GM12878 (cell line): ENCODE results near the gene SKAP1. TPM values are rescaled to one million over a fixed set of nuclear protein-coding genes. Genes with fewer than 3 reads are reported as not detected.

Experiments
- ATAC-seq: fragments of 200-7000 bp; cut with Tn5 transposase; 3 replicates; pipeline ENCODE4 v1.9.1; 2020; ENCODE audit warnings: mild to moderate bottlenecking, moderate library complexity
- BruUV-seq: library from RNA; stranded (reverse); fragments of 400-500 nt; replicated peaks from 2 replicates; lab custom pipeline; 2021; lab: Mats Ljungman, UMichigan
- CTCF ChIA-PET: fragments of 300-600 bp; sonication (Branson Sonifier 250); formaldehyde crosslinking; extraction: SDS; loops from one replicate; lab custom pipeline; 2021; ENCODE audit warnings: inconsistent platforms; lab: Yijun Ruan, JAX
- POLR2A ChIA-PET: fragments of 350-600 bp; formaldehyde crosslinking; extraction: SDS; loops from one replicate; lab custom pipeline; 2021; ENCODE audit warnings: inconsistent platforms; lab: Charles Lee
- RAD21 ChIA-PET: fragments of 300-600 bp; sonication (Branson Sonifier 250); formaldehyde crosslinking; loops from one replicate; lab custom pipeline; 2023; ENCODE audit warnings: antibody characterized with exemption; ENCODE audit not compliant: unreplicated experiment; lab: Charles Lee
- SMC1A ChIA-PET: fragments of 300-600 bp; sonication (Branson Sonifier 250); formaldehyde crosslinking; loops from one replicate; lab custom pipeline; 2023; ENCODE audit not compliant: unreplicated experiment, uncharacterized antibody; lab: Charles Lee
- DNase-seq: peaks from one replicate; pipeline ENCODE4 v3.0.0-alpha.2; 2011; ENCODE audit warnings: low read depth, low spot score
- FAIRE-seq: peaks from 3 replicates; lab custom pipeline; 2011; peaks lifted over from hg19 to GRCh38; lab: Jason Lieb, UNC
- H2AFZ ChIP-seq: 2 replicates; pipeline ENCODE4 v1.6.0; 2011; ENCODE audit warnings: low read depth, low read length, control low read depth; ENCODE audit not compliant: control insufficient read depth
- H3K27ac ChIP-seq: 2 replicates; pipeline ENCODE4 v1.5.1; 2011; ENCODE audit warnings: control low read depth; ENCODE audit not compliant: control insufficient read depth, insufficient read depth
- H3K27me3 ChIP-seq, 2 experiments: replicated peaks in 1 of 2; 2 replicates each; pipeline versions ENCODE4 v1.6.0 to v1.6.1; 2011; ENCODE audit warnings: low read length in 1 of 2; ENCODE audit not compliant: control insufficient read depth in 2 of 2, insufficient read depth in 2 of 2
- H3K36me3 ChIP-seq, 2 experiments: 2 replicates each; pipeline ENCODE4 v1.5.1; 2011; ENCODE audit warnings: low read length in 1 of 2; ENCODE audit not compliant: control insufficient read depth in 2 of 2, insufficient read depth in 2 of 2
- H3K4me1 ChIP-seq: 2 replicates; pipeline ENCODE4 v1.6.1; 2011; ENCODE audit warnings: mild to moderate bottlenecking, low read length, moderate library complexity, mixed read lengths; ENCODE audit not compliant: control insufficient read depth, insufficient read depth
- H3K4me2 ChIP-seq: 2 replicates; pipeline ENCODE4 v1.6.0; 2011; ENCODE audit warnings: control low read depth; ENCODE audit not compliant: control insufficient read depth, insufficient read depth
- H3K4me3 ChIP-seq: fragments of 200-600 bp; sonication (generic); 2 replicates; pipeline ENCODE4 v1.5.1; 2016
- H3K79me2 ChIP-seq: 2 replicates; pipeline ENCODE4 v1.6.0; 2011; ENCODE audit warnings: low read length; ENCODE audit not compliant: control insufficient read depth, insufficient read depth
- H3K9ac ChIP-seq: 2 replicates; pipeline ENCODE4 v1.8.0; 2011; ENCODE audit warnings: low read length, control low read depth, mixed read lengths; ENCODE audit not compliant: control insufficient read depth, insufficient read depth
- H3K9me3 ChIP-seq: replicated peaks from 3 replicates; pipeline ENCODE4 v1.5.1; 2011; ENCODE audit warnings: mild to moderate bottlenecking, low read length; ENCODE audit not compliant: control insufficient read depth, insufficient read depth
- H4K20me1 ChIP-seq: 2 replicates; pipeline ENCODE4 v1.6.0; 2011; ENCODE audit not compliant: control insufficient read depth, insufficient read depth
- BRCA1 ChIP-seq: IDR thresholded peaks from 2 replicates; pipeline ENCODE4 v1.6.1; 2011; ENCODE audit warnings: low read depth, low read length, improper control_type of control experiment
- JUNB ChIP-seq: IDR thresholded peaks from 2 replicates; pipeline ENCODE4 v1.6.1; 2016; ENCODE audit warnings: antibody characterized with exemption, mild to moderate bottlenecking
- MYB ChIP-seq: fragments of 150-350 bp; IDR thresholded peaks from 2 replicates; pipeline ENCODE4 v1.6.1; 2014; ENCODE audit warnings: mild to moderate bottlenecking, low read depth, low read length, borderline replicate concordance
- RUNX3 ChIP-seq: IDR thresholded peaks from 2 replicates; pipeline ENCODE4 v1.6.1; 2012; ENCODE audit warnings: low read length, inconsistent platforms
- SUZ12 ChIP-seq: fragments of 200-600 bp; sonication (generic); IDR thresholded peaks from one replicate; pipeline ENCODE4 v1.6.1; 2018; ENCODE audit warnings: antibody characterized with exemption, mild to moderate bottlenecking; ENCODE audit not compliant: unreplicated experiment
- in situ Hi-C: fragments of 300-500 bp; cut with MboI; formaldehyde crosslinking; loops from 9 replicates; pipeline ENCODE4 v1.14.3; 2018; ENCODE audit warnings: mixed read lengths
- intact Hi-C: fragments of 100-400 bp; cut with micrococcal nuclease; formaldehyde crosslinking; loops from one replicate; pipeline ENCODE4 v1.14.2; 2022; ENCODE audit not compliant: unreplicated experiment
- polyA plus RNA-seq, 11 experiments: library from polyadenylated mRNA; depleted of rRNA in 4 of 11; unstranded in 6 of 11; stranded (reverse) in 5 of 11; fragments of >200 nt; fragmentation: Nextera tagmentation in 4 of 11; fragmentation: Illumina TruSeq in 1 of 11; extraction: Ambion mirVana in 4 of 11; extraction: Trizol in 1 of 11; gene quantifications; 1 replicate in 1 of 11; 2 replicates in 10 of 11; pipeline versions ENCODE4 v1.2.1 to v1.2.3, GENCODE V29; 2011 to 2016; ENCODE audit warnings: inconsistent platforms in 2 of 11, missing spikeins in 2 of 11, low read depth in 1 of 11
- total RNA-seq, 4 experiments: library from RNA; depleted of rRNA in 3 of 4; stranded (reverse); fragments of >200 nt in 3 of 4; fragmentation: Illumina TruSeq in 1 of 4; extraction: Trizol in 1 of 4; gene quantifications; 2 replicates each; pipeline versions ENCODE4 v1.2.1 to v1.2.3, GENCODE V29; 2013 to 2021
- TF ChIP-seq, protein P1 (sequence below): fragments of 450-650 bp; IDR thresholded peaks from 2 replicates; pipeline ENCODE4 v1.6.1; 2017; ENCODE audit warnings: mild to moderate bottlenecking
- TF ChIP-seq, protein P2 (sequence below): fragments of 450-650 bp; IDR thresholded peaks from 2 replicates; pipeline ENCODE4 v1.6.1; 2014; ENCODE audit warnings: mild to moderate bottlenecking
- TF ChIP-seq, protein P3 (sequence below): fragments of 450-650 bp; IDR thresholded peaks from 2 replicates; pipeline ENCODE4 v1.6.1; 2016; ENCODE audit warnings: mild to moderate bottlenecking

The SKAP1 gene
- total and polyA plus RNA-seq, 10 of the 15 experiments (the other 5 are each of a cell fraction or from before 2014, with no cell fraction given) = 17.1 to 97.6 (median 35.9) TPM

DNA sequence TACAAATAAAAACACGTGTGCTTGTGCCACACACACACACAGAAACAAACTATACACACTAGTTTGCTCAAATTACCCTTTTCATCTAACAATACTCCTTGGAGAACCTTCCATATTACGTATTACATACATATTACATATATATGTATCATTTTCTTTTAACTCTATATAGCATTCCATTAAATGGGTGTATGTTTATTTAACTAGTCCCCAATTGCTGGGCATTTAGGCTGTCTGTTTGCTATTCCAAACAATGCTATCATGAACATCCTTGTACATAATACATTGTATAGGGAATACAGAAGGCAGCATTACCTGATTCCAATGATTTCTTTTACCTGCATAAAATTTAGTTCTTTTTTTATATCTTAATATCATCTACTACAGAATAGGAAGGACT, 73.1 kb downstream of the SKAP1 start (continued):
- TF ChIP-seq SUZ12 (no peak), MYB (no peak), RUNX3 (no peak)
- TF ChIP-seq, protein P1, sequence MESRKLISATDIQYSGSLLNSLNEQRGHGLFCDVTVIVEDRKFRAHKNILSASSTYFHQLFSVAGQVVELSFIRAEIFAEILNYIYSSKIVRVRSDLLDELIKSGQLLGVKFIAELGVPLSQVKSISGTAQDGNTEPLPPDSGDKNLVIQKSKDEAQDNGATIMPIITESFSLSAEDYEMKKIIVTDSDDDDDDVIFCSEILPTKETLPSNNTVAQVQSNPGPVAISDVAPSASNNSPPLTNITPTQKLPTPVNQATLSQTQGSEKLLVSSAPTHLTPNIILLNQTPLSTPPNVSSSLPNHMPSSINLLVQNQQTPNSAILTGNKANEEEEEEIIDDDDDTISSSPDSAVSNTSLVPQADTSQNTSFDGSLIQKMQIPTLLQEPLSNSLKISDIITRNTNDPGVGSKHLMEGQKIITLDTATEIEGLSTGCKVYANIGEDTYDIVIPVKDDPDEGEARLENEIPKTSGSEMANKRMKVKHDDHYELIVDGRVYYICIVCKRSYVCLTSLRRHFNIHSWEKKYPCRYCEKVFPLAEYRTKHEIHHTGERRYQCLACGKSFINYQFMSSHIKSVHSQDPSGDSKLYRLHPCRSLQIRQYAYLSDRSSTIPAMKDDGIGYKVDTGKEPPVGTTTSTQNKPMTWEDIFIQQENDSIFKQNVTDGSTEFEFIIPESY = no peak

DNA sequence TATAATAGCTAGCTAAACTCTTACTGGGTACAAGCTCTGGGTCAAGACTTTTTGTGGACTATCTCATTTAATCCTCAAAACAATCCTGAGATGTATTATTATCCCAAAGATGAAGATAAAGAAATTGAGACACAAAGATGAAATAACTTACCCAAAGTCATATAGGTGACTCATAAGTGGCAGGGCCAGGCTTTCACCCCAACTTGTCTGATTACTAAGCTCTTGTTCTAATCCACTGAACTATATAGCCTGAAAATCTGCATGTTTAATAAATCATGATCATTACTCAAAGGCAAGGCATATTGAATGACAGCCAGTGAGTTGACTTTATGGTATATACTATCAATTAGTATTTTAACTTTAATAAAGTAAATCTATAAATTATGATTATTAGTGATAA, 77.4 kb downstream of the SKAP1 start:
- peak; percentile 43; the same call in 2 of the 3 replicates for ATAC-seq
- H3K4me3 ChIP-seq = no peak overlapping the region
- in situ Hi-C loops = no loop called here

More for the DNA sequence above, 77.4 kb downstream of the SKAP1 start:
- Histone ChIP-seq H3K36me3 (no peaks in the 10 kb centered on the region), H3K27ac (no peak overlapping the region), H3K4me2 (no peak overlapping the region), H3K4me1 (no peaks in the 10 kb centered on the region), H2AFZ (no peak overlapping the region), H4K20me1 (no peaks in the 10 kb centered on the region), H3K9ac (no peak overlapping the region), H3K9me3 (no peaks in the 10 kb centered on the region), H3K27me3 (no peaks in the 10 kb centered on the region), H3K79me2 (no peaks in the 10 kb centered on the region)
- no peak for FAIRE-seq
- ChIA-PET POLR2A (interaction anchor here (1.5 to 2.3 kb wide), 2 partner anchors 11 to 240 kb away, joined by 3 to 6 read pairs; no protein-coding TSS in a partner anchor), RAD21 (interaction anchor here (0.6 to 3.7 kb wide), 32 partner anchors 9 to 466 kb away, joined by 3 to 47 read pairs (median 4); partner anchors contain the start of genes HOXB3 and HOXB5), SMC1A (interaction anchor here (0.9 to 4.4 kb wide), 40 partner anchors 10 to 240 kb away, joined by 3 to 59 read pairs (median 6); partner anchors contain the start of genes HOXB4 and HOXB5)
- no peak for DNase-seq
- no TSS peak for BruUV-seq
- TF ChIP-seq, protein P2, sequence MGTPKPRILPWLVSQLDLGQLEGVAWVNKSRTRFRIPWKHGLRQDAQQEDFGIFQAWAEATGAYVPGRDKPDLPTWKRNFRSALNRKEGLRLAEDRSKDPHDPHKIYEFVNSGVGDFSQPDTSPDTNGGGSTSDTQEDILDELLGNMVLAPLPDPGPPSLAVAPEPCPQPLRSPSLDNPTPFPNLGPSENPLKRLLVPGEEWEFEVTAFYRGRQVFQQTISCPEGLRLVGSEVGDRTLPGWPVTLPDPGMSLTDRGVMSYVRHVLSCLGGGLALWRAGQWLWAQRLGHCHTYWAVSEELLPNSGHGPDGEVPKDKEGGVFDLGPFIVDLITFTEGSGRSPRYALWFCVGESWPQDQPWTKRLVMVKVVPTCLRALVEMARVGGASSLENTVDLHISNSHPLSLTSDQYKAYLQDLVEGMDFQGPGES = no peak
- TF ChIP-seq BRCA1 (no peak), SUZ12 (no peak), JUNB (0 out of 2 replicates have a peak, but pooled peaks have one; percentile 9)
- TF ChIP-seq, protein P3, sequence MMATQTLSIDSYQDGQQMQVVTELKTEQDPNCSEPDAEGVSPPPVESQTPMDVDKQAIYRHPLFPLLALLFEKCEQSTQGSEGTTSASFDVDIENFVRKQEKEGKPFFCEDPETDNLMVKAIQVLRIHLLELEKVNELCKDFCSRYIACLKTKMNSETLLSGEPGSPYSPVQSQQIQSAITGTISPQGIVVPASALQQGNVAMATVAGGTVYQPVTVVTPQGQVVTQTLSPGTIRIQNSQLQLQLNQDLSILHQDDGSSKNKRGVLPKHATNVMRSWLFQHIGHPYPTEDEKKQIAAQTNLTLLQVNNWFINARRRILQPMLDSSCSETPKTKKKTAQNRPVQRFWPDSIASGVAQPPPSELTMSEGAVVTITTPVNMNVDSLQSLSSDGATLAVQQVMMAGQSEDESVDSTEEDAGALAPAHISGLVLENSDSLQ = 0 out of 2 replicates have a peak, but pooled peaks have one; percentile 40
- TF ChIP-seq, all 136 proteins: peak for 2
- CTCF ChIA-PET = interaction anchor here (0.6 to 5.2 kb wide), 53 partner anchors 9 to 284 kb away, joined by 3 to 89 read pairs (median 7); partner anchors contain the start of gene HOXB5
- intact Hi-C loops = no loop called here
